Measurements from ENCODE around the gene ERBB3.
"Not testable (repeated sequence)": the region's sequence is repeated elsewhere in the genome, so short reads cannot be mapped to it uniquely, and the experiment has no call there.

ERBB3 gene

GRCh38 chr12:56079723-56080555 lies at the start of gene ERBB3:
ERBB3 (plus strand) TSS chr12:56080165; CDS start chr12:56080301, 136 bp downstream.
- Mint-ChIP-seq H3K4me1 (ENCODE audit: low read depth) (peaks cover 34% of the 10 kb centered on the region), H3K27me3 (peaks cover 59% of the 10 kb centered on the region), H3K27ac (peak within 1 kb of the TSS; percentile 66), H3K9me3 (no peaks in the 10 kb centered on the region), H3K4me3 (peak within 1 kb of the TSS; percentile 74), H3K36me3 (ENCODE audit: low read depth) (no peaks in the 10 kb centered on the region)
- intact Hi-C loops (cut with micrococcal nuclease): loop anchor here (1.0 kb wide), 1 partner anchor 24 kb away; the partner anchor contains the start of gene PA2G4

- Mint-ChIP-seq H3K9me3 (no peaks in the 10 kb centered on the region), H3K4me3 (no peak overlapping the region), H3K36me3 (ENCODE audit: low read depth) (peaks cover 81% of the 10 kb centered on the region), H3K27ac (peak overlapping the region; percentile 6), H3K4me1 (ENCODE audit: low read depth) (peaks cover 6% of the 10 kb centered on the region), H3K27me3 (no peaks in the 10 kb centered on the region)
- intact Hi-C loops (cut with micrococcal nuclease): no loop called here
Measured at GRCh38 chr12:56031987-56032386, 48.0 kb upstream of the ERBB3 start.

- Mint-ChIP-seq H3K4me1 (ENCODE audit: low read depth) (no peaks in the 10 kb centered on the region), H3K27me3 (no peaks in the 10 kb centered on the region), H3K27ac (no peak overlapping the region), H3K4me3 (no peak overlapping the region), H3K9me3 (no peaks in the 10 kb centered on the region), H3K36me3 (ENCODE audit: low read depth) (peaks cover 68% of the 10 kb centered on the region)
- intact Hi-C loops (cut with micrococcal nuclease): no loop called here
Measured at GRCh38 chr12:56034586-56035332, 45.2 kb upstream of the ERBB3 start.

- H3K9me3 Mint-ChIP-seq: no peaks in the 10 kb centered on the region
- no peak overlapping the region for H3K4me3 Mint-ChIP-seq
- no peaks in the 10 kb centered on the region for H3K4me1 Mint-ChIP-seq (ENCODE audit: low read depth)
- H3K36me3 Mint-ChIP-seq (ENCODE audit: low read depth): peaks cover 61% of the 10 kb centered on the region
- no peaks in the 10 kb centered on the region for H3K27me3 Mint-ChIP-seq
- no peak overlapping the region for H3K27ac Mint-ChIP-seq
- intact Hi-C loops (cut with micrococcal nuclease): no loop called here
Measured at GRCh38 chr12:56037161-56037560, 42.8 kb upstream of the ERBB3 start.

- no peak overlapping the region for H3K27ac Mint-ChIP-seq
Measured at GRCh38 chr12:56038022-56038655, 41.8 kb upstream of the ERBB3 start.

GRCh38 chr12:56040151-56040550 lies 39.8 kb upstream of the ERBB3 start:
- H3K4me1 Mint-ChIP-seq (ENCODE audit: low read depth): peaks cover 10% of the 10 kb centered on the region
- no peak overlapping the region for H3K4me3 Mint-ChIP-seq
- peak overlapping the region; percentile 37 for H3K27ac Mint-ChIP-seq
- no peaks in the 10 kb centered on the region for H3K27me3 Mint-ChIP-seq
- peaks cover 63% of the 10 kb centered on the region for H3K36me3 Mint-ChIP-seq (ENCODE audit: low read depth)
- H3K9me3 Mint-ChIP-seq: no peaks in the 10 kb centered on the region
- intact Hi-C loops (cut with micrococcal nuclease): loop anchor here (2.0 to 5.0 kb wide), 4 partner anchors 43 to 303 kb away; partner anchors contain the start of genes PA2G4, RPL41, SUOX and ZC3H10

More at GRCh38 chr12:56038022-56038655, 41.8 kb upstream of the ERBB3 start:
- Mint-ChIP-seq H3K4me3 (no peak overlapping the region), H3K36me3 (ENCODE audit: low read depth) (peaks cover 61% of the 10 kb centered on the region), H3K4me1 (ENCODE audit: low read depth) (peaks cover 6% of the 10 kb centered on the region), H3K9me3 (no peaks in the 10 kb centered on the region), H3K27me3 (no peaks in the 10 kb centered on the region)
- intact Hi-C loops (cut with micrococcal nuclease): no loop called here

- H3K27ac Mint-ChIP-seq: peak overlapping the region; percentile 97
- H3K4me1 Mint-ChIP-seq (ENCODE audit: low read depth): peaks cover 10% of the 10 kb centered on the region
- intact Hi-C loops (cut with micrococcal nuclease): loop anchor here (2.0 to 5.0 kb wide), 4 partner anchors 44 to 304 kb away; partner anchors contain the start of genes PA2G4, RPL41, SUOX and ZC3H10
- no peaks in the 10 kb centered on the region for H3K27me3 Mint-ChIP-seq
- H3K36me3 Mint-ChIP-seq (ENCODE audit: low read depth): peaks cover 63% of the 10 kb centered on the region
- no peaks in the 10 kb centered on the region for H3K9me3 Mint-ChIP-seq
- peak overlapping the region; percentile 46 for H3K4me3 Mint-ChIP-seq
Measured at GRCh38 chr12:56040963-56041551, 38.9 kb upstream of the ERBB3 start.

- Mint-ChIP-seq H3K36me3 (ENCODE audit: low read depth) (peaks cover 63% of the 10 kb centered on the region), H3K9me3 (no peaks in the 10 kb centered on the region), H3K27me3 (no peaks in the 10 kb centered on the region), H3K4me1 (ENCODE audit: low read depth) (peaks cover 10% of the 10 kb centered on the region), H3K4me3 (peak within 1 kb of the TSS; percentile 95), H3K27ac (peak within 1 kb of the TSS; percentile 97)
- intact Hi-C loops (cut with micrococcal nuclease): loop anchor here (2.0 to 5.0 kb wide), 4 partner anchors 45 to 304 kb away; partner anchors contain the start of genes PA2G4, RPL41, SUOX and ZC3H10
Measured at GRCh38 chr12:56041552-56042429, 38.2 kb upstream of the ERBB3 start, which contains the start of gene RPS26. RPS26 (plus strand) TSS chr12:56041918; CDS start chr12:56042167, 249 bp downstream.

- intact Hi-C loops (cut with micrococcal nuclease): loop anchor here (5.0 kb wide), 3 partner anchors 60 to 305 kb away; partner anchors contain the start of genes PA2G4, RPL41 and ZC3H10
- Mint-ChIP-seq H3K27ac (peak overlapping the region; percentile 97), H3K36me3 (ENCODE audit: low read depth) (peaks cover 57% of the 10 kb centered on the region), H3K4me3 (peak overlapping the region; percentile 95)
- H3K4me1 Mint-ChIP-seq (ENCODE audit: low read depth); H3K27me3 Mint-ChIP-seq; H3K9me3 Mint-ChIP-seq: not testable (repeated sequence)
Measured at GRCh38 chr12:56042430-56042813, 37.5 kb upstream of the ERBB3 start.

- peaks cover 10% of the 10 kb centered on the region for H3K4me1 Mint-ChIP-seq (ENCODE audit: low read depth)
- H3K27me3 Mint-ChIP-seq: no peaks in the 10 kb centered on the region
- H3K4me3 Mint-ChIP-seq: peak overlapping the region; percentile 95
- H3K27ac Mint-ChIP-seq: peak overlapping the region; percentile 97
- H3K9me3 Mint-ChIP-seq: no peaks in the 10 kb centered on the region
- intact Hi-C loops (cut with micrococcal nuclease): loop anchor here (5.0 kb wide), 3 partner anchors 59 to 306 kb away; partner anchors contain the start of genes PA2G4, RPL41 and ZC3H10
- peaks cover 53% of the 10 kb centered on the region for H3K36me3 Mint-ChIP-seq (ENCODE audit: low read depth)
Measured at GRCh38 chr12:56042843-56043242, 37.1 kb upstream of the ERBB3 start.

GRCh38 chr12:56046027-56046780 lies 33.8 kb upstream of the ERBB3 start:
- peaks cover 51% of the 10 kb centered on the region for H3K36me3 Mint-ChIP-seq (ENCODE audit: low read depth)
- H3K27me3 Mint-ChIP-seq: no peaks in the 10 kb centered on the region
- no peaks in the 10 kb centered on the region for H3K9me3 Mint-ChIP-seq
- H3K27ac Mint-ChIP-seq: peak overlapping the region; percentile 47
- peaks cover 10% of the 10 kb centered on the region for H3K4me1 Mint-ChIP-seq (ENCODE audit: low read depth)
- no peak overlapping the region for H3K4me3 Mint-ChIP-seq
- intact Hi-C loops (cut with micrococcal nuclease): no loop called here

GRCh38 chr12:56053407-56053893 lies 26.5 kb upstream of the ERBB3 start:
- peaks cover 1% of the 10 kb centered on the region for H3K27me3 Mint-ChIP-seq
- H3K36me3 Mint-ChIP-seq (ENCODE audit: low read depth): no peaks in the 10 kb centered on the region

More at GRCh38 chr12:56053407-56053893, 26.5 kb upstream of the ERBB3 start:
- intact Hi-C loops (cut with micrococcal nuclease): no loop called here
- no peak overlapping the region for H3K4me3 Mint-ChIP-seq
- no peaks in the 10 kb centered on the region for H3K9me3 Mint-ChIP-seq
- H3K27ac Mint-ChIP-seq: no peak overlapping the region
- H3K4me1 Mint-ChIP-seq (ENCODE audit: low read depth): no peaks in the 10 kb centered on the region

Data from dendritic cell treated with granulocyte-macrophage colony-stimulating factor and Interleukin-4, amounts not matched to agents 40 ng/mL and 50 ng/mL, for 4 days (primary cell).